Esophagus muscularis mucosa (tissue), 4 donors: Measurements from ENCODE around the gene SPTBN1.

ENCODE experiments used
- CTCF ChIP-seq, 3 experiments: fragments of 200-600 bp in 2 of 3; fragments of 450-650 bp in 1 of 3; sonication (generic) in 2 of 3; IDR thresholded peaks; one replicate each; pipeline ENCODE4 v1.5.1; 2017 to 2019; ENCODE audit warnings: antibody characterized with exemption in 3 of 3, mild to moderate bottlenecking in 2 of 3, moderate library complexity in 1 of 3
- EP300 ChIP-seq: sonication (generic); formaldehyde crosslinking; IDR thresholded peaks from one replicate; pipeline ENCODE4 v1.6.1; 2017; ENCODE audit warnings: antibody characterized with exemption
- POLR2A ChIP-seq: fragments of 450-650 bp; IDR thresholded peaks from one replicate; pipeline ENCODE4 v1.6.1; 2017; ENCODE audit warnings: antibody characterized with exemption, moderate library complexity, mild to moderate bottlenecking, low read depth
- POLR2AphosphoS5 ChIP-seq, 2 donors: sonication (generic); formaldehyde crosslinking; IDR thresholded peaks; one replicate each; pipeline ENCODE4 v1.6.1; 2017; ENCODE audit warnings: antibody characterized with exemption in 2 of 2

DNA sequence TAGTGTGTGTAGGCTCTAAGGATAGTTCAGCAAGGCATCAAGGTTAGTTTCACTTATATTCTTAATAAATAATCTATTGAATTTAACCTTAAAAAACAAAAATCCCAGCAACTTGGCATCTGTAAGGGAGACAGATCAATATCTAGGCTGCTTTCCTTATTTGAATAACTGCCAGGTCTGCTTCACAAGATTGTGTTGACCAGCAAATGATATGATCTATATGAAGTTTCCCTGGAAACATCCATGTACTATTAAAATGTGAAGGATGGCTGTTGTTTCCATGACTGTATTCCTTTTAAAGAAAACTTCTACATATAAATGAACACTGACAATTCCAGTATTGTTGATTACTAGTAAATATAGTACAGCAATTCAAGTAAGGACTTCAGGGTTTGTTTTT lies 109.4 kb downstream of the SPTBN1 start:
- TF ChIP-seq CTCF (IDR thresholded peaks at IDR 0.05) (no peak), POLR2AphosphoS5 (IDR thresholded peaks at IDR 0.05) (no peak), EP300 (no peak), POLR2A (no peak)
